DND-41 (cell line): ENCODE data around the gene CEP112.

Source experiments
- EZH2 ChIP-seq: IDR thresholded peaks from 3 replicates; pipeline ENCODE4 v1.6.1; 2012; ENCODE audit warnings: borderline replicate concordance, low read depth, mild to moderate bottlenecking, moderate library complexity, low read length, inconsistent platforms; ENCODE audit not compliant: severe bottlenecking
- TF ChIP-seq, protein P1 (sequence below): IDR thresholded peaks from 2 replicates; pipeline ENCODE4 v1.5.1; 2012; ENCODE audit warnings: borderline replicate concordance, low read length, moderate library complexity, mild to moderate bottlenecking; ENCODE audit not compliant: poor library complexity, severe bottlenecking; ENCODE audit errors: extremely low read depth

DNA sequence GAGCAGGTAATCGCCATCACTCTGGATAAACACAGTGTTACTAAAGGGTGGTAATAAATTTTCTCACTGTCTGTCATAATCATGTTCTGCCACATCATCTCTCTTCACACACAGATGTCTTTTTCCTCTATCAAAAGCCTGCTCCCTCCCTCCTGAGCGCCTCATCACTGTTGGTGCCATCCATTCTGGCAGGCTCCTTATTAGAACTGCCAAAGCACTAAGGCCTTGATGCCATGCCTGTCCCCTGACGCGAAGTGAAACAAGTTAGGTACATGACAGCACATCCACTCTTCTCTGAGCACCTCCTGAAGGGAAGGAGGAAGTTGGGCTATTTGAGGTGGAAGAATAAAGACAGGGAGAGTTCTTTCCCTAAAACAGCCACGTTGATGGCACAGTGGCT, 592.3 kb downstream of the CEP112 start:
- TF ChIP-seq, protein P1, sequence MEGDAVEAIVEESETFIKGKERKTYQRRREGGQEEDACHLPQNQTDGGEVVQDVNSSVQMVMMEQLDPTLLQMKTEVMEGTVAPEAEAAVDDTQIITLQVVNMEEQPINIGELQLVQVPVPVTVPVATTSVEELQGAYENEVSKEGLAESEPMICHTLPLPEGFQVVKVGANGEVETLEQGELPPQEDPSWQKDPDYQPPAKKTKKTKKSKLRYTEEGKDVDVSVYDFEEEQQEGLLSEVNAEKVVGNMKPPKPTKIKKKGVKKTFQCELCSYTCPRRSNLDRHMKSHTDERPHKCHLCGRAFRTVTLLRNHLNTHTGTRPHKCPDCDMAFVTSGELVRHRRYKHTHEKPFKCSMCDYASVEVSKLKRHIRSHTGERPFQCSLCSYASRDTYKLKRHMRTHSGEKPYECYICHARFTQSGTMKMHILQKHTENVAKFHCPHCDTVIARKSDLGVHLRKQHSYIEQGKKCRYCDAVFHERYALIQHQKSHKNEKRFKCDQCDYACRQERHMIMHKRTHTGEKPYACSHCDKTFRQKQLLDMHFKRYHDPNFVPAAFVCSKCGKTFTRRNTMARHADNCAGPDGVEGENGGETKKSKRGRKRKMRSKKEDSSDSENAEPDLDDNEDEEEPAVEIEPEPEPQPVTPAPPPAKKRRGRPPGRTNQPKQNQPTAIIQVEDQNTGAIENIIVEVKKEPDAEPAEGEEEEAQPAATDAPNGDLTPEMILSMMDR, result no peak
- no peak for TF ChIP-seq EZH2
